ENCODE measurements around the gene DNAJB8. TPM values are rescaled to one million over a fixed set of nuclear protein-coding genes. Genes with fewer than 3 reads are reported as not detected.

The DNAJB8 gene
- total RNA-seq, 2 experiments from 2014 or later, result not detected

- H3K9me3 ChIP-seq (ENCODE audit: low read length), result no peaks in the 10 kb centered on the region
- no peak for DNase-seq (ENCODE audit: low spot score)
- H4K20me1 ChIP-seq (ENCODE audit: insufficient read depth, low read length), result no peaks in the 10 kb centered on the region
- H2AFZ ChIP-seq (ENCODE audit: low read length), result no peak overlapping the region
- H3K4me2 ChIP-seq (ENCODE audit: low read length), result no peak overlapping the region
- intact Hi-C loops (cut with micrococcal nuclease; ENCODE audit: unreplicated experiment), result no loop called here
- no peak overlapping the region for H3K4me3 ChIP-seq (ENCODE audit: low read depth, low read length, poor library complexity, severe bottlenecking)
- H3K27ac ChIP-seq (ENCODE audit: low read depth, low read length, poor library complexity, severe bottlenecking), result no peak overlapping the region
- no peaks in the 10 kb centered on the region for H3K4me1 ChIP-seq (ENCODE audit: insufficient read depth, low read length, poor library complexity, severe bottlenecking)
- no peaks in the 10 kb centered on the region for H3K9me2 ChIP-seq (ENCODE audit: insufficient read depth, low read length)
- ChIA-PET CTCF (ENCODE audit: unreplicated experiment) (no interaction called here), POLR2A (no interaction called here)
- no TSS peak for BruUV-seq (replicated peaks)
- TF ChIP-seq EZH2phosphoT487 (IDR thresholded peaks at IDR 0.05; ENCODE audit: borderline replicate concordance, low read depth, low read length), result no peak
- TF ChIP-seq, protein P1, sequence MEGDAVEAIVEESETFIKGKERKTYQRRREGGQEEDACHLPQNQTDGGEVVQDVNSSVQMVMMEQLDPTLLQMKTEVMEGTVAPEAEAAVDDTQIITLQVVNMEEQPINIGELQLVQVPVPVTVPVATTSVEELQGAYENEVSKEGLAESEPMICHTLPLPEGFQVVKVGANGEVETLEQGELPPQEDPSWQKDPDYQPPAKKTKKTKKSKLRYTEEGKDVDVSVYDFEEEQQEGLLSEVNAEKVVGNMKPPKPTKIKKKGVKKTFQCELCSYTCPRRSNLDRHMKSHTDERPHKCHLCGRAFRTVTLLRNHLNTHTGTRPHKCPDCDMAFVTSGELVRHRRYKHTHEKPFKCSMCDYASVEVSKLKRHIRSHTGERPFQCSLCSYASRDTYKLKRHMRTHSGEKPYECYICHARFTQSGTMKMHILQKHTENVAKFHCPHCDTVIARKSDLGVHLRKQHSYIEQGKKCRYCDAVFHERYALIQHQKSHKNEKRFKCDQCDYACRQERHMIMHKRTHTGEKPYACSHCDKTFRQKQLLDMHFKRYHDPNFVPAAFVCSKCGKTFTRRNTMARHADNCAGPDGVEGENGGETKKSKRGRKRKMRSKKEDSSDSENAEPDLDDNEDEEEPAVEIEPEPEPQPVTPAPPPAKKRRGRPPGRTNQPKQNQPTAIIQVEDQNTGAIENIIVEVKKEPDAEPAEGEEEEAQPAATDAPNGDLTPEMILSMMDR (conservative IDR thresholded peaks at IDR 0.05; ENCODE audit: low read length), result no peak
- H3K36me3 ChIP-seq (ENCODE audit: insufficient read depth, low read length), result no peaks in the 10 kb centered on the region
- no peaks in the 10 kb centered on the region for H3K79me2 ChIP-seq (ENCODE audit: insufficient read depth, low read depth, low read length)
These were observed 50.7 kb downstream of the DNAJB8 start for GRCh38 chr3:128415773-128416577.

DNA sequence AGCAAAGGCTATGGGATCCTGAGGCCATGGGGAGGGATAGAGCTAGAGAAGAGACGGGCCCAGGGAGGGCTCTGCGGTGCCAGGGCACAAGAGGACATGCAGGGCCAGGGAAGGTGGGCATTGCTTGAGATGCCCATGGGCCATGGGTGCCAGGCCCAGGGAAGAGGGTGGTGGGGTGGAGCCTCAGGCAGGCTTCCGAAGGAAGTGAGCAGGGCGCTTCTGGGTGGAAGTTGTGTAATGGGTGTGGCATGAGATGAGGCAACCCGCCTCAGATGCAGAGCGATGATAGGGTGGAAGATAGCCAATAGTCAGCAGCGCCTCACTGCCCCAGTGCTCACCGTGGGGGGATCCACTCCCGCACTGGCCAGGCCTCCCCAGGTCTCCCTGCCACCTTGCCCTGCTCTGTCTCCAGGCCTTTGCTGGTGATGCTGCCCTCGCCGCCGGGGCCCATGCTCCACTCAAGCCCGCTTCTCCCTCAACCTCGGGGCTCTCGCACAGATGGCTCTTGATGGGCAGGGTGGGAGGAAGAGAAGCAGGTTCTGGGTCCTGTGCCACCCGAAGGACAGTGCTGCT lies 51.4 kb downstream of the DNAJB8 start:
- no peak overlapping the region for H3K4me2 ChIP-seq (ENCODE audit: low read length)
- H2AFZ ChIP-seq (ENCODE audit: low read length), result no peak overlapping the region
- H3K9me3 ChIP-seq (ENCODE audit: low read length), result no peaks in the 10 kb centered on the region
- TF ChIP-seq EZH2phosphoT487 (IDR thresholded peaks at IDR 0.05; ENCODE audit: borderline replicate concordance, low read depth, low read length), result no peak
- TF ChIP-seq, protein P1 (conservative IDR thresholded peaks at IDR 0.05; ENCODE audit: low read length), result no peak
- BruUV-seq (replicated peaks), result no TSS peak
- ChIA-PET POLR2A (no interaction called here), CTCF (ENCODE audit: unreplicated experiment) (no interaction called here)
- no peaks in the 10 kb centered on the region for H3K4me1 ChIP-seq (ENCODE audit: insufficient read depth, low read length, poor library complexity, severe bottlenecking)
- H3K27ac ChIP-seq (ENCODE audit: low read depth, low read length, poor library complexity, severe bottlenecking), result no peak overlapping the region
- H3K9me2 ChIP-seq (ENCODE audit: insufficient read depth, low read length), result no peaks in the 10 kb centered on the region
- no peaks in the 10 kb centered on the region for H3K36me3 ChIP-seq (ENCODE audit: insufficient read depth, low read length)
- H3K79me2 ChIP-seq (ENCODE audit: insufficient read depth, low read depth, low read length), result no peaks in the 10 kb centered on the region
- DNase-seq (ENCODE audit: low spot score), result no peak
- H3K4me3 ChIP-seq (ENCODE audit: low read depth, low read length, poor library complexity, severe bottlenecking), result no peak overlapping the region
- no peaks in the 10 kb centered on the region for H4K20me1 ChIP-seq (ENCODE audit: insufficient read depth, low read length)
- intact Hi-C loops (cut with micrococcal nuclease; ENCODE audit: unreplicated experiment), result no loop called here
